GM19324 (cell line): ENCODE measurements around the gene KDM1A.

Experiments
- ATAC-seq: cut with Tn5 transposase; IDR thresholded peaks from one replicate; pipeline ENCODE4 v1.9.1; 2021; ENCODE audit warnings: mild to moderate bottlenecking, moderate library complexity; ENCODE audit not compliant: unreplicated experiment, low FRiP score

The KDM1A gene

GRCh38 chr1:23126801-23127200 is 107.5 kb downstream of the KDM1A start:
- no peak for ATAC-seq

- ATAC-seq = no peak
Measured at GRCh38 chr1:23129846-23130245, 110.6 kb downstream of the KDM1A start.

GRCh38 chr1:23132033-23132432 is 112.8 kb downstream of the KDM1A start:
- no peak for ATAC-seq
